Prostate gland (tissue), 2 donors: ENCODE data around the gene DUS1L. TPM values are rescaled to one million over a fixed set of nuclear protein-coding genes. Genes with fewer than 3 reads are reported as not detected.

Source experiments
- DNase-seq: peaks from one replicate; pipeline ENCODE4 v3.0.0-alpha.2; 2019; ENCODE audit warnings: low spot score
- H3K27ac ChIP-seq, 2 donors: fragments of 200-600 bp; sonication (generic); 2 replicates each; pipeline ENCODE4 v1.5.1; 2017 to 2019
- H3K27me3 ChIP-seq: fragments of 200-600 bp; sonication (generic); replicated peaks from 2 replicates; pipeline ENCODE4 v1.5.1; 2019; ENCODE audit not compliant: insufficient read depth
- H3K36me3 ChIP-seq, 2 donors: fragments of 200-600 bp; sonication (generic); 1 replicate in 1 of 2; 2 replicates in 1 of 2; pipeline versions ENCODE4 v1.5.1 to v1.8.1; 2017 to 2019
- H3K4me1 ChIP-seq: fragments of 200-600 bp; sonication (generic); replicated peaks from 2 replicates; pipeline ENCODE4 v1.5.1; 2019
- H3K4me3 ChIP-seq, 2 donors: fragments of 200-600 bp; sonication (generic); 2 replicates each; pipeline ENCODE4 v1.5.1; 2017 to 2019
- H3K9me3 ChIP-seq: fragments of 200-600 bp; sonication (generic); 2 replicates; pipeline ENCODE4 v1.5.1; 2017
- POLR2A ChIP-seq: fragments of 450-650 bp; IDR thresholded peaks from one replicate; pipeline ENCODE4 v1.6.1; 2016; ENCODE audit warnings: antibody characterized with exemption, mild to moderate bottlenecking
- POLR2AphosphoS5 ChIP-seq: sonication (generic); formaldehyde crosslinking; IDR thresholded peaks from one replicate; pipeline ENCODE4 v1.6.1; 2017; ENCODE audit warnings: antibody characterized with exemption
- WGBS: methylation state at CpG from one replicate; pipeline ENCODE4 v1.1.5; 2018; 5-methylcytosine and 5-hydroxymethylcytosine counted together
- intact Hi-C: fragments of 100-400 bp; cut with DNase I; formaldehyde crosslinking; loops from one replicate; pipeline ENCODE4 v1.14.2; 2022
- total RNA-seq, 2 donors: library from RNA; depleted of rRNA; stranded (reverse); fragments of >200 nt; gene quantifications; one replicate each; pipeline ENCODE4 v1.1.0, GENCODE V29; 2016
- TF ChIP-seq, protein P1 (sequence below), 4 experiments: fragments of 200-600 bp in 2 of 4; fragments of 450-650 bp in 2 of 4; sonication (generic) in 2 of 4; IDR thresholded peaks; 1 replicate in 3 of 4; 2 replicates in 1 of 4; pipeline ENCODE4 v1.5.1; 2016 to 2019; ENCODE audit warnings: antibody characterized with exemption in 4 of 4, mild to moderate bottlenecking in 2 of 4, moderate library complexity in 2 of 4

The DUS1L gene
- total RNA-seq, 2 donors from 2014 or later, result 95.9 to 119 TPM

DNA sequence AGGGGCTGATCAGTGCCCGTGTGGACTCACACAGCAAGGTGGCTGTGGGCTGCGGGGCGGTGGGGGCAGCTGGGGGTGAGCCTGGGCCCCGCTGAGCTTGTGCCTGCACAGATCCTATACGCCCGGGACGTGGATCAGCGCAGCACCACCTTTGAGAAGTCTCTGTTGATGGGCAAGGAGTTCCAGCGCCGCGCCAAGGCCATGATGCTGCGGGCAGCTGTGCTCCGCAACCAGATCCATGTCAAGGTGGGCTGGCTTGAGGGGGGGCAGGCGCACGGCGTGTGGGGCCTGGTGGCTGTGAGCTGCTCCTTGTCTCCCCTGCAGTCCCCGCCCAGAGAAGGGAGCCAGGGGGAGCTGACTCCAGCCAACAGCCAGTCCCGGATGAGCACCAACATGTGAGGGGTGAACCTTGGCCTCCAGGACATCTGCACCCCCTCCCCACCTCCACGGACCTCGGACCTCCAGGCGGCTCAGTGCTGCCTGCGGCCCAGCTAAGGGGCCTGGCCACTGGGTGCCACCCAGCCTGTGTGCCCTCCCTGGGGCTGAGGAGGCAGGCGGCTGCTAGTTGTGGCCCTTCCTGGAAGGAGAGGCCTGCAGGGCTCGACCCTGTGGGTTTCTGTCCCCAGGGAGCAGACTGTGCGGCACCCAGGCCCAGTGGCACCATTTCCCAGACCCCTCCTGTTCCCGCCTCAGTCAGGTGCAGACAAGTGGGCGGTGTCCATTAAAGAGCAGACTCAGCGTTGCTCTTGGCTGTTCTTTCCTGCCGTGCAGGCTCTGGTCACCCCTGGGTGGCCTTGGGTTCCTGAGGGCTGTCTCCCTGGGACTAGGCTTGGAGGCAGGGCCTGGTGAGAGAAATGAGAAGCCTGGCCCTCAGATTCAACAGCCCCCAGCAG is 8.6 kb downstream of the DUS1L start:
- peaks cover 14 to 40% of the 10 kb centered on the region in 2 donors for H3K36me3 ChIP-seq
- intact Hi-C loops, result no loop called here
- no peak overlapping the region for H3K4me3 ChIP-seq
- WGBS, result 76% methylated on average over 27 of the region's 29 CpGs
- TF ChIP-seq, protein P1, sequence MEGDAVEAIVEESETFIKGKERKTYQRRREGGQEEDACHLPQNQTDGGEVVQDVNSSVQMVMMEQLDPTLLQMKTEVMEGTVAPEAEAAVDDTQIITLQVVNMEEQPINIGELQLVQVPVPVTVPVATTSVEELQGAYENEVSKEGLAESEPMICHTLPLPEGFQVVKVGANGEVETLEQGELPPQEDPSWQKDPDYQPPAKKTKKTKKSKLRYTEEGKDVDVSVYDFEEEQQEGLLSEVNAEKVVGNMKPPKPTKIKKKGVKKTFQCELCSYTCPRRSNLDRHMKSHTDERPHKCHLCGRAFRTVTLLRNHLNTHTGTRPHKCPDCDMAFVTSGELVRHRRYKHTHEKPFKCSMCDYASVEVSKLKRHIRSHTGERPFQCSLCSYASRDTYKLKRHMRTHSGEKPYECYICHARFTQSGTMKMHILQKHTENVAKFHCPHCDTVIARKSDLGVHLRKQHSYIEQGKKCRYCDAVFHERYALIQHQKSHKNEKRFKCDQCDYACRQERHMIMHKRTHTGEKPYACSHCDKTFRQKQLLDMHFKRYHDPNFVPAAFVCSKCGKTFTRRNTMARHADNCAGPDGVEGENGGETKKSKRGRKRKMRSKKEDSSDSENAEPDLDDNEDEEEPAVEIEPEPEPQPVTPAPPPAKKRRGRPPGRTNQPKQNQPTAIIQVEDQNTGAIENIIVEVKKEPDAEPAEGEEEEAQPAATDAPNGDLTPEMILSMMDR (IDR thresholded peaks at IDR 0.05), result no peak
- TF ChIP-seq POLR2A, result no peak
- no peak for DNase-seq
- H3K9me3 ChIP-seq, result no peaks in the 10 kb centered on the region
- no peaks in the 10 kb centered on the region for H3K27me3 ChIP-seq
- H3K4me1 ChIP-seq, result peaks cover 23% of the 10 kb centered on the region
- no peak overlapping the region for H3K27ac ChIP-seq

DNA sequence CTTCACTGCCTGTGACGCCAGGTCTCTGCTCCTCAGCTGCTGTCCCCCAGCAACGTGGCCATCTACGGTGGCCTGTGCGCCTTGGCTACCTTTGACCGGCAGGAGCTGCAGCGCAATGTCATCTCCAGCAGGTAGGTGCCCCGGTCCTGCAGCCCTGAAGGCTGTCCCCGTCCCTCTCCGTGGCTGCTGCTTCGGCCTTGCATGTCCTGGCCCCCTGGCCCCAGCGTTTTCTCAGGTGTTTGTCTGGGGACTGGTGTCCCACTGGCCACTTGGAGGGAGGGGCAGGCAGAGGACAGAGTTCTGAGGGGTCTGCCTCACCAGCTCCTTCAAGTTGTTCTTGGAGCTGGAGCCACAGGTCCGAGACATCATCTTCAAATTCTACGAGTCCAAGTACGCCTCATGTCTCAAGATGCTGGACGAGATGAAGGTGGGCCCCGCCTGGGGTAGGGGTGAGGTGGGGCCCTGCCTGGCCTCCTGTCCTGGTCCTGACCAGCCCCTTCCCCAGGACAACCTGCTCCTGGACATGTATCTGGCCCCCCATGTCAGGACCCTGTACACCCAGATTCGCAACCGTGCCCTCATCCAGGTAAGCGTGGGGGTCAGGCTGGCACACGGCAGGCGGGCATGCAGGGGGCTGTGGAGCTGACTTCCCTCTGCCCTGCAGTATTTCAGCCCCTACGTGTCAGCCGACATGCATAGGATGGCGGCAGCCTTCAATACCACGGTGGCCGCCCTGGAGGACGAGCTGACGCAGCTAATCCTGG is 9.5 kb downstream of the DUS1L start:
- peaks cover 14 to 40% of the 10 kb centered on the region in 2 donors for H3K36me3 ChIP-seq
- H3K9me3 ChIP-seq, result no peaks in the 10 kb centered on the region
- no peak overlapping the region for H3K27ac ChIP-seq
- peaks cover 17% of the 10 kb centered on the region for H3K4me1 ChIP-seq
- H3K4me3 ChIP-seq, result no peak overlapping the region
- intact Hi-C loops, result no loop called here
- no peak for TF ChIP-seq POLR2AphosphoS5
- TF ChIP-seq, protein P1 (IDR thresholded peaks at IDR 0.05), result no peak
- no peak for TF ChIP-seq POLR2A
- DNase-seq, result no peak
- no peaks in the 10 kb centered on the region for H3K27me3 ChIP-seq
- 88% methylated on average over 28 of the region's 28 CpGs for WGBS

DNA sequence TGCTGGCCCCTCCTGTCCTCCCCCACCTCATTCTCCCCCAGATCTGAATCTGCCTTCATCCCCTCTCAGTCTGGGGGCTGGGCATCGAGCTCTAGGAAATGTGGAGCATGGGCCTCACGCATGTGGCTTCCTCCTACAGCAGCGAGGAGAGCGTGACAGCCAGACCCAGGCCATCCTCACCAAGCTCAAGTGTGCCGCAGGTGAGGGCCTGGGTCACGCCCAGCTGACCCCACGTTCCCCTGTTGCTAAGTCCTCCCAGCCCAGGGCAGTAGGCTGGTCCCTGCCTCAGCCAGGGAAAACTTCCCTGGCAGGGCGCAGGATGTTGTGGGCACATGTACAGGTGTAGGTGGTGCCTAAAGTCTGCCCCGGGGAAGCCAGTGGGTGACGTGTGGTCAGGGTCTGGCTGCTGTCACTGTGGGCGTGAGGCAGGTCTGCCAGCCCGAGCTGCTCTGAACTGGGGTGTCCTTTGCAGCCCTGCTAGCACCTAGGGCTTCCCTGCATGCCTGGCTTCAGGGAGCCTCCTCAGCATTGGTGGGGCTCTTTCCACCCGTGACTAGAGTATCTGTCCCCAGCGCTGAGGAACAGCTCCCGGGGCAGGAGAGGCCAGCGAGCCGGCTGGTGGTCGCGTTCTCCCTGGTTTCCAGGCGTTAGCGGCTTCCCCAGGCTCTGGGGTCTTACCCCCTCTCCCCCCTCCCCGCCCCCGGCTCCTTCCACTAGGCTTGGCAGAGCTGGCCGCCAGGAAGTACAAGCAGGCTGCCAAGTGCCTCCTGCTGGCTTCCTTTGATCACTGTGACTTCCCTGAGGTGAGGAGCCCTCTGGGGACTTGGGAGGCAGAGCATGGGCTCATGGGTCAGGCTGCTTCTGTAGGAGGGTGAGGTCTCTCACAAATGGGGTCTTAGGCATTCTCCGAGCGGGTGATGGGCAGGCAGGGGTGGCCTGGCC is 10.3 kb downstream of the DUS1L start:
- intact Hi-C loops, result no loop called here
- Histone ChIP-seq H3K36me3 (peaks cover 14 to 37% of the 10 kb centered on the region in 2 donors), H3K4me1 (peaks cover 13% of the 10 kb centered on the region), H3K9me3 (no peaks in the 10 kb centered on the region), H3K4me3 (no peak overlapping the region), H3K27ac (no peak overlapping the region), H3K27me3 (no peaks in the 10 kb centered on the region)
- 81% methylated on average over 26 of the region's 26 CpGs for WGBS
- TF ChIP-seq POLR2A, result no peak
- no peak for TF ChIP-seq POLR2AphosphoS5
- TF ChIP-seq, protein P1 (IDR thresholded peaks at IDR 0.05), result no peak
- no peak for DNase-seq

DNA sequence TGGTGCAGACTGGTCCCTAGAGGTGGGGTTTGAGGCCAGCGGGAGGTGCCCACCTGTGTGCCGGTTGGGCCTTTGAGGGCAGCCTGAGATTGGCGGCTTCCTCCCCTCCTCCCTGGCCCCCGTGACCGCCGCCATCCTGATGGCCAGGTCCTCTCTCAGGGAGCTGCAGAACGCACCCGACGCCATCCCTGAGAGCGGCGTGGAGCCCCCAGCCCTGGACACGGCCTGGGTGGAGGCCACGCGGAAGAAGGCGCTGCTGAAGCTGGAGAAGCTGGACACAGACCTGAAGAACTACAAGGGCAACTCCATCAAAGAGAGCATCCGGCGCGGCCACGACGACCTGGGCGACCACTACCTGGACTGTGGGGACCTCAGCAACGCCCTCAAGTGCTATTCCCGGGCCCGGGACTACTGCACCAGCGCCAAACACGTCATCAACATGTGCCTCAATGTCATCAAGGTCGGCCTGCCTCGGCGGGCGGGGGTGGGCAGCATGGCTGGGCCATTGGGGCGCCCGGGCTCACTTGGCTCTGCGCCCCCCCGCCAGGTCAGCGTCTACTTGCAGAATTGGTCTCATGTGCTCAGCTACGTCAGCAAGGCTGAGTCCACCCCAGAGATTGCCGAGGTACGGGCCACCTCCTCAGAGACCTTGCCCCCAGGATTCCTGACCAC is 11.1 kb downstream of the DUS1L start:
- H3K4me3 ChIP-seq, result no peak overlapping the region
- H3K9me3 ChIP-seq, result no peaks in the 10 kb centered on the region
- peaks cover 16 to 34% of the 10 kb centered on the region in 2 donors for H3K36me3 ChIP-seq
- 86% methylated on average over 33 of the region's 38 CpGs for WGBS
- no peak overlapping the region for H3K27ac ChIP-seq
- H3K4me1 ChIP-seq, result peaks cover 19% of the 10 kb centered on the region
- intact Hi-C loops, result no loop called here
- H3K27me3 ChIP-seq, result no peaks in the 10 kb centered on the region
- DNase-seq, result no peak
- TF ChIP-seq POLR2AphosphoS5 (no peak), POLR2A (no peak)
- TF ChIP-seq, protein P1 (IDR thresholded peaks at IDR 0.05), result no peak
